Superior temporal gyrus (tissue), 1 donor: ENCODE results near the gene ZNF14.
"Not testable (repeated sequence)": the region's sequence is repeated elsewhere in the genome, so short reads cannot be mapped to it uniquely, and the experiment has no call there.

Experiments used
- DNase-seq: peaks from one replicate; pipeline ENCODE4 v3.0.0-alpha.2; 2016; ENCODE audit errors: extremely low spot score

The ZNF14 gene

DNA sequence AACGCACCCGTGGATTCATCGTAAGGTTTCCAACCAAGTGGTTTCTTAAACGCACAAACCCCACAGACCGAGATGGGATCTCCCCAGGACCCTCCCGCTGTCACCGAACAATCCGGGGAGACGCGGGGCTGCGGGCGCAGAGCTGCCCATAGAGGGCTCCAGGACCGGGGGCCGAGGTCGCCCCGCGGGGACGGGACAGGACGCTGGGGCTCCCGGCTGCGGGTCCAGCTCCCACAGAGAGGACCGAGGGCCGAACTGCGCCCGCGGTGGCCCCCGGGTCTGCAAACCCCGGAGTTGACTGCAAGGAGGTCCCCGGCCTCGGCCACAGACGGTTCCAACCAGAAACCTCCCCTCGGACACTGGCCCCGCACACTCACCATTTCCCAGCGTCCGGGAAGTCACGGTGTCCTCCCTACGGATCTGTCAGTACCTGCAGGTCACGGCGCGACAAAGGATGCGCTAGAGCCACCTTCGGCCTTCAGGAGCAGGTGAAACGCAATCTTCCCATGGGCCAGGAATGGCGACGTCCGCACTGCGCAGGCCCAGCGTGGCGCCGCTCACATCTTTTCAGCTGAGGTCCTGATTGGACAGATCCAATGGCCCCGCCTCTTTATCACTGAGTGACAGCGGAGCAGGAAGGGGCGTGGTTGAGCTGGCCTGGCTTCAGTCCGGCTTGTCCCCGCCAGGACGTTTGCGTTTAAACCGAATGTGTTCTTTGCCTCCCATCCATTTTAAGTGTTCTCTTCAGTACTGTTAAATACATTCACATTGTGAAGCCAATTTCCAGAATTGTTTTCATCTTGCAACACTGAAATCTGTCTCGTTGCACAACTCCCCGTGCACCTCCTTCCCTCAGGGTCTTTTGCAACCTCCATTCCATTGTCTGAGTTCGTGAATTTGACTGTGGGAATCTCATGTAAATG, at the start of gene ZNF14:
TSS of gene ZNF14 (minus strand) at position 534 of the 923 bp plus-strand sequence. CDS start at position 380, 154 bp downstream.
- DNase-seq = peak; percentile 98

DNA sequence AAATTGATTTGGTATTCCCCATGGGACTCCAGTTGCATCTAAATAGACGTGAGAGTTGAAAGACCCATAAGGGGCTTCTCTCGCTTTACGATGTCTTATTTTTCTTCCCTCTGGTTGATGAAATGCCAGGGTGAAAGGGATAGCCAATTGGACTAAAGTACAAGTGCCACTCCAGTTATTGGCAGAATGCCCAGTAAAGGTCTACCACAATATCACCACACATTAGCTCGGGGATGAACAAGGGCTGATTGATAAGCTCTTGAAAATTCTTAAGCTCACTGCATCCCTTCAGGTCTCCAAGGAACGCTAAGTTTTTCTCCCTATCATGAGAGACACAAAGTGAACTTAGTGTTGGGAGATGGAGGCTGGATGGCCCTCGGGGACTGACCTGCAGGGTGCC, 48.9 kb upstream of the ZNF14 start:
- peak; percentile 35 for DNase-seq

DNA sequence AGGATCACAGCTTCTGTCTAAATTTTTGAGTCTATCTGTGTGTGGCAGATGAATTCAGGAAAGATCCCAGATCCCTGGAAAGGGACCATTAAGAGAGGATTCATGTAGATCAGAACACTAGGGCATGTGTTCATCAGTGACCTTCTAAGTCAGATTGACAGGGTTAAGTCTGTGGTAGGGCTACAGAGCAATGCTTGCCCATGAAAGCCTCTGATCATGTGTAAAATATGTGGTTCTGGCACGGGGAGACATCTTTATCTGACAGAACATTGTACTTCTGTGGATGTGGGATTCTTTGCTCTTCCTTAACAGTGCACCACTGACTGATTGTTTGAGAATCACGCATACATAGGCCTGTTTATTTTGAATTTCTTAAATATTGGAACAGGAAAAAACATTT, 45.8 kb upstream of the ZNF14 start:
- no peak for DNase-seq

DNA sequence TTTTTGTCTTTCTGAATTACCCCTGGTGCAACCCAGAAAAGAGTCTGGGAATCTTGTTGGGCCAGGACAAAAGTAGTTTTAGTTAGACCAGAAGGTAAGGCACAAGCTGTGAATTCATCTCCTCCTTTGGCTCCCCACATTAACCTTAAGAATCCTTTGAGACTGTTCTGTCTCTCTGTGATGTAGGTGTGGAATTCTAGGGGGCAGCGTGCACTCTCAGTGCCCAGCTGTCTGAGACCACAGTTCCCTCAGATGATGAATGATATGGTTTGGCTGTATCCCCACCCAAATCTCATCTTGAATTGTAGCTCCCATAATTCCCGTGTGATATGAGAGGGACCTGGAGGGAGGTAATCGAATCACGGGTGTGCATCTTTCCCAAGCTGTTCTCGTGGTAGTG, 44.8 kb upstream of the ZNF14 start:
- no peak for DNase-seq

DNA sequence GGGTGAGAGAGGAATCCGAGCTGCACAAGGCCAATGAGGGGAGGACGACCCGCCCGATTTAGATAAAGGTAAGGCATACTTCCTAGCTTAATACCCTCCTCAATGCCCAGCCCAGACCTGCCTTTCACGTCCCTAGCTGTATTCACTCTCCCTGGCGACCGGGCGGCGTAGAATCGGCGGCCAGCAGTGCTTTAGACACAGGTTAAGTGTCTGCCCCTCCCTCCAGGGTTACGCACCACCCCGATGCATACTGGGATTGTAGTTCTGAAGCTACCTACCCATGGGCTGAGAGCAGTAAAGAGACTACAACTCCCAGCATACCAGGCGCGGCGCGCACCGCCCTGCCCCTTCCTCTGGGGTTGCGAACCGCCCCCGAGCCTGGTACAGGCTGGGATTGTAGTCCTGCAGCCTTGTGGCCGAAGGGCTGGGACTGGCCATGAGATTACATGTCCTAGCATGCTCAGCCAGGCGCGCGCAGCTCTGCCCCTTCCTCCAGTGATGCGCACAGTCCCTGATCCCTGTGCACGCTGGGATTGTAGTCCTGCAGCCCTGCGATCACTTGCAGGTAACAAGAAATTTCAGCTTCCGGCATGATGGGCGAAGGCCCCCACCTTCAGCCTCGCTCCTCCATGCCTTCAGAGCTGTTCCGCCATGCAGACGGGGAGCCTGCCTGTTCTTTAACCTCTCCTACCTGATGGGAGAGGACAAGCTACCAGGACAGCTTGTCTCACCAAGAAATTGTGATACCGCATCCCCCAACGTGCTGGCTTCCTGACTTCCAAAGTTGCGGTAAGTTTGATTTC, 43.5 kb upstream of the ZNF14 start:
- DNase-seq = peak; percentile 99

DNA sequence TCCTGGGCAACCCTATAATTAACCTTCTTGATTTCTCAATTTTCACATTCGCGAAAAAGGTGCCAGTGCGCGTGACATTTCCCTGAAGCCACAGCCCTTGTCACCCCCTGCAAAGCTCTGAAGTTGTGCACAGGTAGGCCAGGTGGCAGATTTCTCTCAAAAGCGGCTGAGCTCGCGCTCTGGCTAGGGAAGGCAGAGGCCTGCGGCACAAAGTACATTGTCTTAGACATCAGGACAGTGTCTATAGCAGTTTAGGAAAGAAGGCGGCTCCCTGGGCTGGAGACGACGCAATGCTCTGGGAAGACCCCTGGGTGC, 42.9 kb upstream of the ZNF14 start:
- no peak for DNase-seq

DNA sequence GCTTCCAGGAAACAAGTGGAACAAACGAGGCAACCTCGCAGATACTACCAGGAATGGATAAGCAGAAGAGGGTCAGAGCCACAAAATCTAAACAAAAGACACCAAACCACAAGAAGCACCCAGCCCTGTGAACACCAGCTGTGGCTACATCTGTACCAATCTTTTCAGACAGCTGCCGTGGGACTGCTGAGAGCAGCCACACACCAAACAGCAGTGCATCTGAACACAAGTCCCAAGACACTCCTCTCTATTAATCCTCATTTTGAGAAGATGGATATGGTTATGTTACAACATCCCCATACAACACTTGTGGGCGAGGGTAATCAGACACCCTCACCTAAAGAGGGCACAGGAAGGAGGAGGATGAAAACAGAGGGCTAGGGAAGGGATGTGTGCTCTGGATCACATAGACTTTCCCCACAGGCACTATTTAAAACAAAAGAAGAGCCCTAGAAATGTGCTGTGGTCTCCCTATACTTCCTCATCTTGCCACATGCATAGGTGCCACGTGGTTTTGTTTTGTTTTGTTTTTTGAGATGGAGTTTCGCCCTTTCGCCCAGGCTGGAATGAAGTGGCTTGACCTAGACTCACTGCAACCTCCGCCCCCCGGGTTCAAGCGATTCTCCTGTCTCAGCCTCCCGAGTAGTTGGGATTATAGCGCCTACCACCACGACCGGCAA, 41.6 kb upstream of the ZNF14 start:
- no peak for DNase-seq

DNA sequence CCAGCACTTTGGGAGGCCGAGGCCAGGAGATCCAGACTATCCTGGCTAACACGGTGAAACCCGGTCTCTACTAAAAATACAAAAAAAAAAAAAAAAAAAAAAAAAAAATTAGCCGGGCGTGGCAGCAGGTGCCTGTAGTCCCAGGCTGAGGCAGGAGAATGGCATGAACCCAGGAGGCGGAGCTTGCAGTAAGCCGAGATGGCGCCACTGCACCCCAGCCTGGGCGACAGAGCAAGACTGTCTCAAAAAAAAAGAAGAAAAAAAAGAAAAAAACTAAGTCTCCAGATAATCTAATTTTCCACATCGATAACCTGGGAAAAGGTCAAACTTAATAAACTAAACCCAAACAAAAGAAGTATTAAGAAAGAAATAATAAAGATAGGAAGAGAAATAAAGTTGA, 39.1 kb upstream of the ZNF14 start:
- not testable (repeated sequence) for DNase-seq

DNA sequence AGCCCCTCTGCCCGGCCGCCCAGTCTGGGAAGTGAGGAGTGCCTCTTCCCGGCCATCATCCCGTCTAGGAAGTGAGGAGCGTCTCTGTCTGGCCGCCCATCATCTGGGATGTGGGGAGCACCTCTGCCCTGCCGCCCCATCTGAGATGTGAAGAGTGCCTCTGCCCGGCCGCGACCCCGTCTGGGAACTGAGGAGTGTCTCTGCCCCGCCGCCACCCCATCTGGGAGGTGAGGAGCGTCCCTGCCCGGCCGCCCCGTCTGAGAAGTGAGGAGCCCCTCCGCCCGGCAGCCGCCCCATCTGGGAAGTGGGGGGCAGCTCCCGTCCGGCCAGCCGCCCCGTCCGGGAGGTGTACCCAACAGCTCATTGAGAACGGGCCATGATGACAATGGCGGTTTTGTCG, 37.1 kb upstream of the ZNF14 start:
- not testable (repeated sequence) for DNase-seq

DNA sequence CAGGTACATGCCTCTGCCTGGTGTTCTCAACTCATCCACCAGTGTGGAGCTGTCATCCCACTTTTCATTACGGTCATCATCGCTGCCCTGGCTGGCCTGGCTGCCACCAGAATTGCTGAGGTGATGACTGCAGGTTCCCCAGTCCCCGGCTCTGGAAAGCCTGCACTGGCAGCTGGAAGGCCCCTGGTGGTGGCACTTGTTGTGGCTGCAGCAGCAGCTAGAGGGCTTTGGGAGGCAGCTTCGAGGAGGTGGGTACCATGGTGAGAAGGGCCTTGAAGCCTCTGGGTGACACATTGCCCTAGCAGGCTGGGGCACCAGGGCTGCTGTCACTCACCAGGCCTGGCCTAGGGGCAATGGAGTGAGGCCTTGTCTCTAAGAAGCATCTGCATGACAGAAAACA, 25.3 kb upstream of the ZNF14 start:
- no peak for DNase-seq

DNA sequence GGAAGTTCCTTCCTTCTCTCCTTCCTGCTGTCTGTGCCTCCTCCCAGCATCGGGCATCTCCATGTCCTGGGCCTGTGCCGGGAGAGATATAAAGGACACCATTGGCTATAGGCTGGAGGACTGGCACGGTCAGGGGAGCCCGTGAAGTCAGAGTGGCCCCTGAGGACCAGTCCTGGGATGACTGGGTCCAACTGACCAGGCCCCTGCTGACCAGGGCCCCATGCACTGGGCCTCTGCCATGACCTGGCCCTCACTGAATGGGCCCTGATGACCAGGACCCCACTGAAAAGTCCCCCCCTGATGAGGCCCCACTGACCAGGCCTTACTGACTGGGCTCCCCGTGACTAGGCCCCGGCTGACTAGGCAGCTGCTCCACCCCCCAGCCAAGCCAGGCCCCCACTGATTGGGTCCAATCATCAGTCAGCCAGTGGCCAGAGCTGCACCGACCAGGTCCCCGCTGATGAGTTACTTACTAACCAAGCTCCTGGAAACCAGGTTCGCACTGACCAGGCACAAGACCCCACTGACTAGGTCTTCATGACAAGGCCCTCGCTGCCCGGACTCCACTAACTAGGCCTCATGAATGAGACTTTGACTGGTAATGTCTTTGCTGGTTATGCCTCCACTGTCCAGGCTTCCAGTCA, 20.0 kb upstream of the ZNF14 start:
- no peak for DNase-seq

DNA sequence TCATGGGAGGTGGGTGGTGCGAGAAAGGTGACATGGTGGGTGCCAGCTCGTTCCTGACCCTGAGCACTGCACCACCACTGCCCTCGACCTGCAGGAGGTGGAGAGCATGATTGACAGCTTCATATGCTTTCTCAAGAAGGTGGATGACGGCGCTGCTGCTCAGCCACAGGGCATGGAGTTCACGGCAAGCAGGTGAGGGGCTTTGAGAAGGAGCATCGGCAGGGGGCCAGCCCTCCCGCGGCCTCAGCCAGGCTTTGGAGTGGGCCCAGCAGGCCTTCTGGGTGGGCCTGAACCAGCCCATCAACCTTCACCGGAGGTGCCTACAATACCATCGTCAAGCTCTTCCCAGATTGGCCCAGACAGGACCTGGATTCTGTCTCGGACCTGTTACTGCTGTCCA, 18.9 kb upstream of the ZNF14 start:
- no peak for DNase-seq

DNA sequence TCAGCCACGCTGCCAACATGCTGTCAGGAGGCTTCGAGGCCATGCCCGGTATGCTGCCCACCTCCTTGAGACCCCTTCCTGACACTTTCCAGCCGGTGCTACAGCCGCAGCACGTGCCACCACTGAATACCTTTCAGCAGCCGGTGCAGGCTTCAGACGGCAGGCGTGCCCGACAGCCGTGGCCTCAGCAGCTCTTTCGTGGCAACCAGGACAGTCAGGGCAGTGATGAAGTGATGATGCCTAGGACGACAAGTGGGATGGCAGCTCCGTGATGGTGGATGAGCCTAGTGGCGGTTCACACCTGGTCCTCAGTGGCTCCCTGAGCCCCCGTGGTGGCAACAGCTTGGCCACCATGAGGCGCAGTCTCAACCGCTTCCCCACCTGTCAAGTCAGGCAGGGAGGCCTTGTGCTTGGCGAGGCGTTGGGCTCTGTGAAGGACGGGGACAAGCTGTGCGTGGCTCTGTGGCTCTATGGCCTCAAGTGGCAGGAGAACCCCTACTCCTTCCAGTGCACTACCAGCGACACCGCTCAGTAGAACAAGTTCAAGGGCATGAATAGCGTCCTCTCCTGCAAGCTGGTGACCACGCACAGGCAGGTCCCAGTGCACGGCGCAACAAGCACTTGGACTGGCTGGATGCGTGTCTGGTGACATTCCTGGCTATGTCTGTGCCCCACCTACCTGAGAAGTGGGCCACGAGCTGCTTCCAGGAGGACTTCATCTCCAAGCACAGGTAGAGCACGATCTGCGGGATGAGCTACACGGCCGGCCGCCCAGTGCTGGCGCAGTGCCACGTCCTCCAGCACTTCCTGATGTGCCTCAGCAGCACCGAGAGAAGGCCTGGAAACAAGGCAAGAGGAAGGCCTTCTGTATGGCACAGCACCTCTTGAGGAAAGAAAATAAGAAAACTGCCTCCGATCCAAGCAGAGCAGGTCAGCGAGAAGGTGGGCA, 18.2 kb upstream of the ZNF14 start:
- no peak for DNase-seq

DNA sequence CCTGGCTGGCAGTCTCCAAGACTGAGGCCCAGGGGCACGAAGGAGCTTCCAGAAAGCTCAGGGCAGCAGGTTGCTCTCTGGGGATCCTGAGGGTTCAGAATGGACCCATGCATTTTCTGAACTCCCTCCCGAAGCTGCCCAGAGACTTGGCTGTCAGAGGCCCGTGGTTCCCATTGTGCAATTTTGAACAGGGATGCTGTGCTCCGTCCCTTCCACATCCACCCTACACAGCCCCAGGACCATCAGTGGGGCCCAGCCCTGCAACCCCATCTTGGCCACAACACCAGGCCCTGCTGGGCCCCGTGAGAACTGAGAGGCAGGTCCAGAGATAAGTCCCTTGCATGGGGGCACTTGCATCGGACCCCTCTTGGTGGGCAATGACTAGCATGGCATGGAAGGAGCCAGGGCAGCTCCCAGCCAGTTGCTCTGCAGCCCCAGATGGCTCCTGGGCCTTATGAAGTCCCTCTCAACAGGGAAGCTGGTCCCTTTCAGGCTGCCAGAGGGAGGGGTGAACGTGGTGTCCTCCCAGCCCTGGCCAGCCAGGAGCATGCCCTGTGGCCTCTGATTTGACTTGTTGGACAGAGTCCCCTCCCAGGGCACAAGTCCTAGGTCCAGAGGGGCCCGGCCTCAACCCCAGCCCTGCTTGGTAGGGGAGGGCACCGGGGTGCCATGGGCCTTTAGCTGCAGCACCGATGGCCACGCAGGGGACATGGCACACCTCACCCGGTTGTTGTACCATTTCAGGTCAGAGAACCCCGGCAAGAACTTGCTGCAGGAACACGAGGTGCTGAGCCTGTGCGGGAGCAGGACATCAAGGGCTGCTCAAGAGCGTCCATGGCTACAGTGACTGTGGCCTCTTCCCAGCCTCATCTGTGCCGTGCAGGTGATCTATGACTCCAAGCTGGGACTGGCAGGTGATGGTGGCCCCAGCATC, 17.3 kb upstream of the ZNF14 start:
- DNase-seq = no peak

DNA sequence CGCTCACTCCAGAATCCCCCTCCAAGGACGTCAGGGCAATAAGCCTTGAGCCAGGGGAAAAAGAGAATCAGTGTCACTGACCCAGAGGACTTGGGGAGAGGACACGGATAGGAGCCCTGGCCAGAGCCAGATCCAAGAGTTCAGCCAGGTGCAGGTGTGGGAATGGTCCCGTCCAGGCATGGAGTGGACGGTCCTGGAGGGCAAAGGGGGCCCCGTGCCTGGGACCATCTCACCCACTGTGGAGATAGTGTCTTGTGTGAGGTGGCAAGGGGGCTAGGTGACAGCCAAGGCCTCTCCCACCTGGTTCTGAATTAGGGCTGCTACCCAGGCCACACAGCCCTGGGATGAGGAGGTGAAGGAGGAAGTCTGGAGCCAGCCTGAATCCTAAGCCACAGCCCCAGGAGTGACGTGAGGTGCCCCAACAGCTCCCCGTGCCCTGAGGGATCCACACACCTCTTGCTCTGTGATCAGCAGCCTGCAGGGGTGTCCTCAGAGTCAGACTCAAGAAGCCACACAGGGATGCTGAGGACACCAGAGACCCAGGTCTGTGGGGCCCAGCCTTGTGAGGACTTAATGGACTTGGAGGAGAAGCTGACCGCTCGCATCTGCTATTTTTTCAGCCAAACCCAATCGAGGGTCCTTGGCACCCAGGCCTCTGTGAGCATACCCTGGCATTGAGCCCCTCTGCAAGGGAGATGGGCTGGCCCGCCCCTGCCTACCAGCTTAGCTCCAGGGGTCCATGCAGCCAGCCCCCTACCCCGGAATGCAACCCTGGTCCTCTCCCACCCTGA, 16.4 kb upstream of the ZNF14 start:
- no peak for DNase-seq

DNA sequence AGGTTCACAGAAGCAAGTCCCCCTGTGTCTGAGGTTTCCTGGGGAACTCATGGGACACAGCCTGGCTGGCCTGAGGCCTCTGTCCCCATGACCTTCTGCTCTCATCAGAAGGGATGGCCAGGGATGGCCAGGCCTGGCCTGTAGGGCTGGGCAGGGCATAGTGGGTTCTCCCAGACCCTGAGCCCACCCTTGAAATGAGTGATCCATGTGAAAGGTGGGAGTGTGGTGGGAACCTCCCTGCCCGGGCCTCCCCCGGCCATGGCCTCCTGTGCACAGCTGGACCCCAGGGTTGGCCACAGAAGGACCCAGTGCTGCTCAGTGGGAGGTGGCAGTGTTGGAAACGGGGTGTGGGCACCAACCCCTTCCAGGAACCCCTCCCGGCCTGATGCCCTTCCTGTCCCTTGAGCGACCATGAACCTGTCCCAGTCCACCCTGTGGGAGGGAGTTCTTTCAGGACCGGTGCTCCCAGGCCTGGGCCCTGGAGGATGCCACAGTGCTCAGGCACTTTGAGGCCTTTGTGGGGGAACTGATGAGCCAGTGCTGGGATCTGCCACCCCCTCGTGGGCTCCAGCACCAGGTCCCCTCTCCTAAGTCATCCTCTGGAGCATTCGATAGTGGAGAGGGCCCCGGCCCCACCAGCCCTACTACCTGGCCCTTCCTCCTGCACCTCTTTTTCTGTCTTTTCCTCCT, 15.5 kb upstream of the ZNF14 start:
- no peak for DNase-seq

DNA sequence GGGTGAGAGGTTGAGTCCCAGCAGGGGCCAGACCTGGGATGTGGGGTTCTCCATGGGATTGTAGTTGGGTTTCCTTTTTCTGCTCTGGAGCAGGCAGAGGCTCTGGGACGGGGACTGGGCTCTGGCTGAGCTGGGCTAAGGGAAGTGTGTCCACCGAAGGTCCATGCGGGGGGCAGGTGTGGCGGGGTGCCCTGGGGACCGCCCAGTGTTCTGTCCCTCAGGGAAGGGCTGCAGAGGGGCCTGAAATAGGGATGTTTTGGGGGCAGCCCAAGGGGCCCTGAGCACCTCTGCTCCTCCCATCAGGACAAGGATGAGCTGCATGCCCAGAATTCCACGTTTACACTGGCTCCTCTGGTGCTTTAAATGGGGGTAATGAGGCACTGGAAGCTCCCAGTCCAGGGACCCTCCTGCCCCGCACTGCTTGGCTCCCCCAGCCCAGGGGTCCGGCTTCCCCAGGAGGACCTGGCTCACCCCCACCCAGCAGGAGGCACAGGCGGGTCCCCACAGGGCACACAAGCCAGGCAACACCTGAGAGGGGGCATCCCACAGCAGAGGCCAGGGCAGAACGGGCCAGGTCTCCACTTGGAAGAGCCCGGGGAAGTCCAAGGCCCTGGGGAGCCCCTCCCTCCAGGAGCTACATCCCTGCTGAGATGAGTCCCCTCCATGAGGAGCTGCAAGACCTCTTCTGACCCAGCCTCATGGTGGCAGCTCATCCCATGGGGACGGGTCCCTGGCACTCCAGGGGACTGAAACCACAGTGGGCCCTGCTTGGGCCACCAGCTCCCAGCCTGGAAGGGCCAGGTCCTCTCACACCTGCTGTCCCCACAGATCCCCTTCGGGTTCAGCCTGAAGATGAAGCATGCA, 14.7 kb upstream of the ZNF14 start:
- DNase-seq = no peak
